ENCODE results near the gene FBXL7. TPM values are rescaled to one million over a fixed set of nuclear protein-coding genes. Genes with fewer than 3 reads are reported as not detected.

FBXL7 gene
- total and polyA plus RNA-seq, 10 donors = 1.1 to 12.9 (median 8.3) TPM

- TF ChIP-seq POLR2AphosphoS5 (IDR thresholded peaks at IDR 0.05) (no peak), POLR2A (IDR thresholded peaks at IDR 0.05) (no peak), CTCF (IDR thresholded peaks at IDR 0.05 in 8 of 11, conservative IDR thresholded peaks at IDR 0.05 in 3 of 11) (no peak)
- H3K9me3 ChIP-seq = peaks cover 0 to 24% (median 12%) of the 10 kb centered on the region in 8 donors
- no peak for DNase-seq
- intact Hi-C loops (cut with DNase I; ENCODE audit: low total_unique reads) = no loop called here
- no peaks in the 10 kb centered on the region for H3K4me1 ChIP-seq
- H3K4me3 ChIP-seq = no peak overlapping the region
- no peak overlapping the region for H3K27ac ChIP-seq
- H3K27me3 ChIP-seq (replicated peaks in 1 of 7) = no peaks in the 10 kb centered on the region
- H3K36me3 ChIP-seq = no peaks in the 10 kb centered on the region
Measured at GRCh38 chr5:15474143-15474719, 25.7 kb upstream of the FBXL7 start.

- Histone ChIP-seq H3K4me1 (no peaks in the 10 kb centered on the region), H3K4me3 (no peak overlapping the region), H3K36me3 (no peaks in the 10 kb centered on the region), H3K27ac (no peak overlapping the region), H3K27me3 (replicated peaks in 1 of 7) (no peaks in the 10 kb centered on the region), H3K9me3 (peaks cover 0 to 13% (median 3%) of the 10 kb centered on the region in 8 donors)
- no peak for TF ChIP-seq CTCF (IDR thresholded peaks at IDR 0.05 in 8 of 11, conservative IDR thresholded peaks at IDR 0.05 in 3 of 11)
- no peak for TF ChIP-seq POLR2A (IDR thresholded peaks at IDR 0.05)
- TF ChIP-seq POLR2AphosphoS5 (IDR thresholded peaks at IDR 0.05) = no peak
- WGBS, 5 donors = 88 to 94% (median 92%) methylated on average over 7 of the region's 7 CpGs
- no peak for DNase-seq
- intact Hi-C loops (cut with DNase I; ENCODE audit: low total_unique reads) = no loop called here
Measured at GRCh38 chr5:15475367-15475766, 24.6 kb upstream of the FBXL7 start.

- peaks cover 0 to 7% (median 2%) of the 10 kb centered on the region in 8 donors for H3K9me3 ChIP-seq
- DNase-seq = no peak
- 76 to 86% (median 84%) methylated on average over 3 of the region's 3 CpGs for WGBS, 5 donors
- intact Hi-C loops (cut with DNase I; ENCODE audit: low total_unique reads) = no loop called here
- H3K4me3 ChIP-seq = no peak overlapping the region
- no peak overlapping the region for H3K27ac ChIP-seq
- TF ChIP-seq POLR2A (IDR thresholded peaks at IDR 0.05) = no peak
- no peak for TF ChIP-seq POLR2AphosphoS5 (IDR thresholded peaks at IDR 0.05)
- no peak for TF ChIP-seq CTCF (IDR thresholded peaks at IDR 0.05 in 8 of 11, conservative IDR thresholded peaks at IDR 0.05 in 3 of 11)
- H3K27me3 ChIP-seq (replicated peaks in 1 of 7) = no peaks in the 10 kb centered on the region
- no peaks in the 10 kb centered on the region for H3K4me1 ChIP-seq
- no peaks in the 10 kb centered on the region for H3K36me3 ChIP-seq
Measured at GRCh38 chr5:15476977-15477376, 23.0 kb upstream of the FBXL7 start.

- no peaks in the 10 kb centered on the region for H3K36me3 ChIP-seq
- DNase-seq = no peak
- intact Hi-C loops (cut with DNase I; ENCODE audit: low total_unique reads) = no loop called here
- H3K27ac ChIP-seq = no peak overlapping the region
- H3K4me1 ChIP-seq = no peaks in the 10 kb centered on the region
- TF ChIP-seq CTCF (IDR thresholded peaks at IDR 0.05 in 8 of 11, conservative IDR thresholded peaks at IDR 0.05 in 3 of 11) (no peak), POLR2AphosphoS5 (IDR thresholded peaks at IDR 0.05) (no peak), POLR2A (IDR thresholded peaks at IDR 0.05) (no peak)
- H3K4me3 ChIP-seq = no peak overlapping the region
- WGBS, 5 donors = 45 to 56% (median 53%) methylated on average over 2 of the region's 2 CpGs
- no peaks in the 10 kb centered on the region for H3K27me3 ChIP-seq (replicated peaks in 1 of 7)
- peaks cover 0 to 7% (median 2%) of the 10 kb centered on the region in 8 donors for H3K9me3 ChIP-seq
Measured at GRCh38 chr5:15480436-15480835, 19.5 kb upstream of the FBXL7 start.

Data from spleen (tissue), 11 donors.